HG03066 (cell line): ENCODE data around the gene MUC5B.
"Not testable (repeated sequence)": the region's sequence is repeated elsewhere in the genome, so short reads cannot be mapped to it uniquely, and the experiment has no call there.

ENCODE experiments used
- ATAC-seq: cut with Tn5 transposase; IDR thresholded peaks from one replicate; pipeline ENCODE4 v1.9.1; 2021; ENCODE audit warnings: low read depth; ENCODE audit not compliant: unreplicated experiment

Gene MUC5B

GRCh38 chr11:1188451-1189130, 34.3 kb upstream of the MUC5B start:
- not testable (repeated sequence) for ATAC-seq

- ATAC-seq: not testable (repeated sequence)
These were observed 33.0 kb upstream of the MUC5B start for GRCh38 chr11:1189816-1190215.

- not testable (repeated sequence) for ATAC-seq
These were observed 30.9 kb upstream of the MUC5B start for GRCh38 chr11:1191786-1192470.

- no peak for ATAC-seq
These were observed 30.0 kb upstream of the MUC5B start for GRCh38 chr11:1192741-1193325.

GRCh38 chr11:1193326-1194230, 29.3 kb upstream of the MUC5B start:
- no peak for ATAC-seq

GRCh38 chr11:1194231-1194976, 28.5 kb upstream of the MUC5B start:
- ATAC-seq: no peak

GRCh38 chr11:1194977-1195681, 27.7 kb upstream of the MUC5B start:
- ATAC-seq: no peak

GRCh38 chr11:1195682-1196515, 27.0 kb upstream of the MUC5B start:
- no peak for ATAC-seq

GRCh38 chr11:1196516-1197391, 26.1 kb upstream of the MUC5B start:
- no peak for ATAC-seq

- ATAC-seq: no peak
These were observed 25.4 kb upstream of the MUC5B start for GRCh38 chr11:1197431-1197885.

GRCh38 chr11:1197886-1198560, 24.8 kb upstream of the MUC5B start:
- no peak for ATAC-seq

- no peak for ATAC-seq
These were observed 24.2 kb upstream of the MUC5B start for GRCh38 chr11:1198561-1199240.

GRCh38 chr11:1199241-1199750, 23.6 kb upstream of the MUC5B start:
- no peak for ATAC-seq

GRCh38 chr11:1199751-1200610, 22.9 kb upstream of the MUC5B start:
- no peak for ATAC-seq

- ATAC-seq: no peak
These were observed 22.2 kb upstream of the MUC5B start for GRCh38 chr11:1200611-1201191.
